ENCODE data around the gene FXYD5.
"Not testable (repeated sequence)": the region's sequence is repeated elsewhere in the genome, so short reads cannot be mapped to it uniquely, and the experiment has no call there.

FXYD5 gene

DNA sequence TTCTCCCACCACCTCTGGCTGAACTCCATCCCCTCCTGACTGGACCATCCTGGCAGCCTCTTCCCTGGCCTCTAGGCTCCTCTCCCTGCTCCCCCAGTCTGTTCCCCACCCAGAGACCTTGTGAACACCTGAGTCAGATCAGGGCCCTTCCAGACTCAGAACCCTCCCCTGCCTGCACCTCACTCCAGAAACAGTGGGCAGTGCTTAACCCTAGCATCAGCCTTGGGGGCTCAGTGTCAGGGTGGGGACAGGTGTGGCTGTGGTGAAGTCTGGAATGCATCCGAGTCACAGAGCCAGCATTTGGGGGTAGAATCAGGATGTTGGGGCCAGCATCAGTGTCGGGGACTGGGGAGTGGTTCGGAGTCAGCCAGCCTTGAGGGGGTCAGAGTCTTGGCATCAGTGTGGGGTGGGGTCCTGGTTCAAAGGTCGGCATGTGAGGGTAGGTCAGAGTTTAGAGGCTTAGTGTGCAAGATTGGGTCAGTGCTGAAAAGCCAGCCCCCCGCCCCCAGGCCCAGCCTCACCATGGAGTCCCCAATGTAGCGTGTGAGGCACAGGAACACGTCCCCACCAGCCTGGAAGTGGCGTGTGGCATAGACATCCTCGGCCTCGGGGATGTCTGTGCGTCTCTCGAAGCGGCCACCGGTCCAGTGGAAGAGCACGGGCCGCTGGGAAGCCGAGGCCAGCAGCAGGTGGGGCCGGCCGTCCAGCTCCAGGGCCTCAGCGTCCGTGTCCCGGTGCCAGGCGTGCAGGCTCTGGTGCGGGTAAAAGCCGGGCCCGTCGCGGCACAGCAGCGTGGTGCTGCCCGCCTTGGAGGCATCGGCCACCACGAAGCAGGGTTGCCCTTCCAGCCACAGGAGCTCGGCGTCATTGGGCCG is 28.5 kb upstream of the FXYD5 start:
- TF ChIP-seq, protein P1, sequence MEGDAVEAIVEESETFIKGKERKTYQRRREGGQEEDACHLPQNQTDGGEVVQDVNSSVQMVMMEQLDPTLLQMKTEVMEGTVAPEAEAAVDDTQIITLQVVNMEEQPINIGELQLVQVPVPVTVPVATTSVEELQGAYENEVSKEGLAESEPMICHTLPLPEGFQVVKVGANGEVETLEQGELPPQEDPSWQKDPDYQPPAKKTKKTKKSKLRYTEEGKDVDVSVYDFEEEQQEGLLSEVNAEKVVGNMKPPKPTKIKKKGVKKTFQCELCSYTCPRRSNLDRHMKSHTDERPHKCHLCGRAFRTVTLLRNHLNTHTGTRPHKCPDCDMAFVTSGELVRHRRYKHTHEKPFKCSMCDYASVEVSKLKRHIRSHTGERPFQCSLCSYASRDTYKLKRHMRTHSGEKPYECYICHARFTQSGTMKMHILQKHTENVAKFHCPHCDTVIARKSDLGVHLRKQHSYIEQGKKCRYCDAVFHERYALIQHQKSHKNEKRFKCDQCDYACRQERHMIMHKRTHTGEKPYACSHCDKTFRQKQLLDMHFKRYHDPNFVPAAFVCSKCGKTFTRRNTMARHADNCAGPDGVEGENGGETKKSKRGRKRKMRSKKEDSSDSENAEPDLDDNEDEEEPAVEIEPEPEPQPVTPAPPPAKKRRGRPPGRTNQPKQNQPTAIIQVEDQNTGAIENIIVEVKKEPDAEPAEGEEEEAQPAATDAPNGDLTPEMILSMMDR (IDR thresholded peaks at IDR 0.05; ENCODE audit: borderline replicate concordance, insufficient read depth, low read depth, low read length) = no peak

GRCh38 chr19:35126624-35126959 is 27.9 kb upstream of the FXYD5 start:
- TF ChIP-seq, protein P1 (IDR thresholded peaks at IDR 0.05; ENCODE audit: borderline replicate concordance, insufficient read depth, low read depth, low read length) = no peak

More for the DNA sequence above, 28.5 kb upstream of the FXYD5 start:
- no peak overlapping the region for H3K4me3 ChIP-seq (ENCODE audit: low read depth, low read length)

DNA sequence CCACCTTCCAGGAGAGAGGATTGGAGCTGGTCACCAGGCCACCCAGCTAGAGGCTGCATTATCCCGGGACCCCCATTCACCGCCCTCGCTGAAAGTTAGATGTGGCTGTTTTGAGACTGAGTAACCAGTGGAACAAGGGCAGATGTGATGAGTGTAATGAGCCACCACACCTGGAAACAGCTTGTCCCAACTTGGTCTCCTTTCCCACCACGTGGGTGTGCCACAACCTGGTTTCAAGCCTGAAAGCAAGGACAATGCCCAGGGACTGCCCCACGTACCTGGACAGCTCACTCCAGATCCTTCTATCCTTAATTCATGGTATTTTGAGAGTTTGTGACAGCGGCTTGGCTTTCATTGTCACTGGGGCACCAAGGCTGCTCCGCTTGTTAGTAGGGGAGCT is 26.7 kb upstream of the FXYD5 start:
- TF ChIP-seq, protein P1 (IDR thresholded peaks at IDR 0.05; ENCODE audit: borderline replicate concordance, insufficient read depth, low read depth, low read length) = no peak
- no peak overlapping the region for H3K4me3 ChIP-seq (ENCODE audit: low read depth, low read length)

More at GRCh38 chr19:35126624-35126959, 27.9 kb upstream of the FXYD5 start:
- H3K4me3 ChIP-seq (ENCODE audit: low read depth, low read length) = no peak overlapping the region

DNA sequence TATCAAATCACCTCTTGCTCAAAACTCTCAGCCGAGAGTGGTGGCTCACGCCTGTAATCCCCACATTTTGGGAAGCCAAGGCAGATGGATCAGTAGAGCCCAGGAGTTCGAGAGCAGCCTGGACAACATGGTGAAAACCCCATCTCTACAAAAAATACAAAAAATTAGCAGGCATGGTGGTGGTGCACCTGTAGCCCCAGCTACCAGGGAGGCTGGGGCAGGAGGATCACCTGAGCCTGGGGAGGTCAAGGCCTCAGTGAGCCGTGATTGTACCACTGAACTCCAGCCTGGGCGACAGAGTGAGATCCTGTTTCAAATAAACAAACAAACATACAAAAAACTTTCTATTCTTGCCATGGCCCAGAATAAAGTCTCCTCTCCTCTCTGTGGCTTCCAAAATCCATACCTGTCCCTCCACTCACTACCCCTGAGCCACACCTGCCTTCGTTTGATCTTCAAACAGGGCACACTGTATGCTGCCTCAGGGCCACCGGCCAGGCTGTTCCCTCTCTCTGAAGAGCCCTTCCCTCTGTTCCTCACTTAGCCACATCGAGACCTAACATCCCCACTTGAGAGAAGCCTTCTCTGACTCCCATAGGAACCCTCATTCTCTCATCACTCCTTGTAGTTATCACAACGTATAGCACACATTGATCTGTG is 26.0 kb upstream of the FXYD5 start:
- H3K4me3 ChIP-seq (ENCODE audit: low read depth, low read length) = no peak overlapping the region
- TF ChIP-seq, protein P1 (IDR thresholded peaks at IDR 0.05; ENCODE audit: borderline replicate concordance, insufficient read depth, low read depth, low read length) = no peak

GRCh38 chr19:35129724-35130274 is 24.7 kb upstream of the FXYD5 start:
- not testable (repeated sequence) for H3K4me3 ChIP-seq (ENCODE audit: low read depth, low read length)

GRCh38 chr19:35130761-35131720 is 23.5 kb upstream of the FXYD5 start:
- TF ChIP-seq, protein P1 (IDR thresholded peaks at IDR 0.05; ENCODE audit: borderline replicate concordance, insufficient read depth, low read depth, low read length) = no peak
- no peak overlapping the region for H3K4me3 ChIP-seq (ENCODE audit: low read depth, low read length)

DNA sequence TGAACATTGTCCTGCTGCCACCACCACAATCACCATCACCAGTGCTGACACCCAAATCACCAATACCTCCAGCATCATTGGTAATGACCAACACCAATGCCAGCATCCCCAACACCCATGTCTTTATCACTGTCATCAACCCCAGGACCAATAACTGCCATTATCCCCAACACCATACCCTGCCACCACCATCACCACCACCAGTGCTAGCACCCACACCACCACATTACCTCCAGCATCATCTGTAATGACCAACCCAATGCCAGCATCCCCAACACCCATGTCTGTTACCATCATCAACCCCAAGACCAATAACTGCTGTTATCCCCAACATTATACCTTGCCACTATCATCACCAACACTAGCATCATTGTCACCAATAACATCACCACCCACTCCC is 22.3 kb upstream of the FXYD5 start:
- no peak overlapping the region for H3K4me3 ChIP-seq (ENCODE audit: low read depth, low read length)
- TF ChIP-seq, protein P1 (IDR thresholded peaks at IDR 0.05; ENCODE audit: borderline replicate concordance, insufficient read depth, low read depth, low read length) = no peak
